HepG2 (cell line): ENCODE results near the gene CYRIA. TPM values are rescaled to one million over a fixed set of nuclear protein-coding genes. Genes with fewer than 3 reads are reported as not detected.

ENCODE experiments used
- ATAC-seq: fragments of 200-7000 bp; cut with Tn5 transposase; 3 replicates; pipeline ENCODE4 v1.9.1; 2020; ENCODE audit warnings: mild to moderate bottlenecking, moderate library complexity
- BruUV-seq: library from RNA; stranded (reverse); fragments of 400-500 nt; replicated peaks from 2 replicates; lab custom pipeline; 2021; lab: Mats Ljungman, UMichigan
- CTCF ChIA-PET: fragments of 300-600 bp; formaldehyde crosslinking; extraction: SDS; loops from one replicate; lab custom pipeline; 2021; ENCODE audit warnings: low total read pairs, inconsistent platforms, low intra/inter-chr PET ratio; lab: Yijun Ruan, JAX
- POLR2A ChIA-PET: fragments of 350-600 bp; sonication (Branson Sonifier 250); formaldehyde crosslinking; loops from one replicate; lab custom pipeline; 2020; ENCODE audit warnings: antibody characterized with exemption, inconsistent platforms; lab: Yijun Ruan, JAX
- DNase-seq: peaks from one replicate; pipeline ENCODE4 v3.0.0-alpha.2; 2015; ENCODE audit warnings: low spot score
- FAIRE-seq: peaks from 3 replicates; lab custom pipeline; 2011; peaks lifted over from hg19 to GRCh38; lab: Jason Lieb, UNC
- H2AFZ ChIP-seq: one replicate; pipeline ENCODE4 v1.6.1; 2011; ENCODE audit warnings: low read length, inconsistent platforms
- H3K27ac ChIP-seq: fragments of 300-600 bp; 3 replicates; pipeline ENCODE4 v1.8.0; 2011; ENCODE audit warnings: mixed run types, mild to moderate bottlenecking, mixed read lengths, low read length, inconsistent platforms; ENCODE audit not compliant: insufficient read depth; ENCODE audit errors: extremely low read length
- H3K27me3 ChIP-seq, 2 experiments: fragments of 200-600 bp in 1 of 2; 2 replicates in 1 of 2; 3 replicates in 1 of 2; pipeline versions ENCODE4 v1.6.0 to v1.8.0; 2011; ENCODE audit warnings: low read length in 2 of 2, mild to moderate bottlenecking in 2 of 2, moderate library complexity in 2 of 2, inconsistent platforms in 1 of 2; ENCODE audit not compliant: insufficient read depth in 2 of 2, control insufficient read depth in 1 of 2
- H3K36me3 ChIP-seq, 2 experiments: fragments of 200-600 bp in 1 of 2; replicated peaks in 1 of 2; 2 replicates in 1 of 2; 3 replicates in 1 of 2; pipeline versions ENCODE4 v1.5.1 to v1.8.0; 2011; ENCODE audit warnings: low read length in 2 of 2, inconsistent platforms in 1 of 2; ENCODE audit not compliant: insufficient read depth in 2 of 2, control insufficient read depth in 1 of 2
- H3K4me1 ChIP-seq: 2 replicates; pipeline ENCODE4 v1.5.1; 2012; ENCODE audit warnings: low read length, inconsistent platforms; ENCODE audit not compliant: insufficient read depth
- H3K4me2 ChIP-seq: 2 replicates; pipeline ENCODE4 v1.6.0; 2011; ENCODE audit warnings: low read depth, low read length, inconsistent platforms
- H3K4me3 ChIP-seq, 3 experiments: fragments of 200-600 bp in 1 of 3; sonication (generic), shearing (Covaris generic) in 1 of 3; replicated peaks in 1 of 3; 2 replicates each; pipeline ENCODE4 v1.5.1; 2011 to 2016; ENCODE audit warnings: low read length in 3 of 3, inconsistent platforms in 2 of 3, low read depth in 2 of 3, mild to moderate bottlenecking in 2 of 3, control low read depth in 1 of 3, mixed read lengths in 1 of 3; ENCODE audit not compliant: insufficient read depth in 1 of 3
- H3K79me2 ChIP-seq: one replicate; pipeline ENCODE4 v1.6.1; 2011; ENCODE audit warnings: low read length, inconsistent platforms; ENCODE audit not compliant: insufficient read depth
- H3K9ac ChIP-seq: 2 replicates; pipeline ENCODE4 v1.6.0; 2011; ENCODE audit warnings: mild to moderate bottlenecking, low read depth, low read length, inconsistent platforms; ENCODE audit not compliant: insufficient read depth
- H3K9me3 ChIP-seq: 2 replicates; pipeline ENCODE4 v1.5.1; 2012; ENCODE audit warnings: mild to moderate bottlenecking, low read length
- H4K20me1 ChIP-seq: 2 replicates; pipeline ENCODE4 v1.6.0; 2011; ENCODE audit warnings: inconsistent platforms, mild to moderate bottlenecking, low read length, moderate library complexity; ENCODE audit not compliant: insufficient read depth
- CERS6 ChIP-seq: sonication (generic); formaldehyde crosslinking; IDR thresholded peaks from 2 replicates; pipeline ENCODE4 v1.5.0; 2020; ENCODE audit warnings: missing genetic modification reagents
- EHMT2 ChIP-seq: fragments of 200-600 bp; sonication (generic); IDR thresholded peaks from 2 replicates; pipeline ENCODE4 v1.7.0; 2017; ENCODE audit warnings: antibody characterized with exemption, low read depth, low read length, borderline replicate concordance
- ETV6 ChIP-seq: sonication (generic); formaldehyde crosslinking; conservative IDR thresholded peaks from 2 replicates; pipeline ENCODE4 v1.4.0; 2020; ENCODE audit warnings: missing genetic modification reagents
- REXO4 ChIP-seq: sonication (generic); formaldehyde crosslinking; IDR thresholded peaks from 2 replicates; pipeline ENCODE4 v1.8.0; 2022; ENCODE audit warnings: missing genetic modification reagents, mild to moderate bottlenecking, borderline replicate concordance
- TEAD3 ChIP-seq: optimal IDR thresholded peaks from 2 replicates; pipeline ENCODE3; 2016; ENCODE audit warnings: borderline replicate concordance
- XRCC5 ChIP-seq: fragments of 200-400 bp; formaldehyde crosslinking; optimal IDR thresholded peaks from 2 replicates; pipeline ENCODE3; 2017; ENCODE audit warnings: mild to moderate bottlenecking, low read length
- YY1 ChIP-seq: IDR thresholded peaks from 2 replicates; pipeline ENCODE4 v1.6.1; 2011; ENCODE audit warnings: low read length, low read depth, moderate library complexity, mild to moderate bottlenecking; ENCODE audit not compliant: insufficient read depth, insufficient replicate concordance
- ZBTB39 ChIP-seq: sonication (generic); formaldehyde crosslinking; IDR thresholded peaks from 2 replicates; pipeline ENCODE4 v1.5.0; 2020; ENCODE audit warnings: missing genetic modification reagents
- ZNF792 ChIP-seq: IDR thresholded peaks from 2 replicates; pipeline ENCODE4 v1.6.1; 2016
- WGBS: methylation state at CpG from one replicate; pipeline ENCODE4 v1.1.6; 2017; ENCODE audit warnings: low lambda C conversion rate; 5-methylcytosine and 5-hydroxymethylcytosine counted together
- in situ Hi-C: cut with HindIII; loops from 2 replicates; pipeline ENCODE4 v1.10.0; 2017; ENCODE audit warnings: low pct_unique_long_range_greater_than_20kb; ENCODE audit not compliant: extremely low pct_ligation_motif_present
- intact Hi-C: fragments of 100-400 bp; cut with micrococcal nuclease; formaldehyde crosslinking; loops from one replicate; pipeline ENCODE4 v1.10.0; 2022; ENCODE audit not compliant: unreplicated experiment
- polyA plus RNA-seq, 8 experiments: library from polyadenylated mRNA; depleted of rRNA in 3 of 8; stranded (reverse) in 7 of 8; unstranded in 1 of 8; fragments of >200 nt; fragmentation: Illumina TruSeq in 4 of 8; extraction: Trizol in 4 of 8; gene quantifications; 2 replicates each; pipeline versions ENCODE4 v1.2.1 to v1.2.3, GENCODE V29; 2011 to 2016; ENCODE audit warnings: low read depth in 4 of 8, missing spikeins in 1 of 8, mixed read lengths in 1 of 8; ENCODE audit not compliant: insufficient read depth in 1 of 8
- total RNA-seq, 5 experiments: library from RNA; depleted of rRNA; stranded (reverse); fragments of >200 nt; fragmentation: Illumina TruSeq; extraction: Trizol; gene quantifications; 2 replicates each; pipeline ENCODE4 v1.2.3, GENCODE V29; 2016; ENCODE audit warnings: low read depth in 1 of 5

CYRIA gene
- total and polyA plus RNA-seq, 2 of the 13 experiments (the other 11 are each of a cell fraction or from before 2014, with no cell fraction given), result 0.09 TPM; not detected in 1

- TF ChIP-seq ZBTB39, result no peak
- no peak for TF ChIP-seq TEAD3 (CRISPR knock-in tag)
- TF ChIP-seq ZNF792 (CRISPR knock-in tag), result no peak
- no peak for TF ChIP-seq ETV6 (CRISPR knock-in tag)
- TF ChIP-seq CERS6 (CRISPR knock-in tag), result no peak
- TF ChIP-seq YY1, result no peak
- TF ChIP-seq REXO4, result no peak
These were observed 31.8 kb downstream of the CYRIA start (continued) for GRCh38 chr2:16633621-16634430.

DNA sequence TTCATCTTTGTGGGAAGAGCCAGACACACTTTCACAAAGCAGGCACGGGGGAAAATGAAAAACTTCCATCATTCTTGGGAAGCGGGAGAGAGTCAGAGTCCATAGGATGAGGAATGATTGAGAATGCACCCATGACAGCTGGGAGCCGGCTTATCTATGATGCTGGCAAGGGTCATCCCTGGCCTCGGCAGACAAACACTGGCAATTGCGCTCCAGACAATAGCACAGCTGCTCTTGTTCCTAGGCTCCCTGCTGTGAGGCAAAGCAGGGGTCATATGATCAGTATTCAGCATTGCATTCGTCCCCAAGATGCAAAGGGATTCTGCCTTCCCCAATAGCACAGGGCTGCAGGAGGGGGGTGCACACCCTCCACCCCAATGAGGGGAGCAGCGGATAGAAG lies 33.0 kb downstream of the CYRIA start:
- CTCF ChIA-PET, result no interaction called here
- in situ Hi-C loops (no loop called here), intact Hi-C loops (no loop called here)
- Histone ChIP-seq H3K27ac (no peak overlapping the region), H3K79me2 (no peaks in the 10 kb centered on the region), H3K9me3 (no peaks in the 10 kb centered on the region), H2AFZ (no peak overlapping the region), H3K4me1 (no peaks in the 10 kb centered on the region), H3K4me2 (no peak overlapping the region), H3K27me3 (no peaks in the 10 kb centered on the region; a peak in 2 of 5 replicates), H3K9ac (no peak overlapping the region), H4K20me1 (no peaks in the 10 kb centered on the region), H3K4me3 (no peak overlapping the region), H3K36me3 (no peaks in the 10 kb centered on the region)
- TF ChIP-seq XRCC5 (no peak), EHMT2 (no peak)
- POLR2A ChIA-PET, result no interaction called here
- FAIRE-seq, result no peak
- no peak for ATAC-seq
- no peak for DNase-seq
- WGBS, result 21% methylated on average over 7 of the region's 7 CpGs
- no TSS peak for BruUV-seq
